SK-N-SH treated with all-trans-retinoic acid at 6 μM for 48 hours (cell line): ENCODE measurements around the gene RUFY4.

Experiments
- ATAC-seq: fragments of 200-7000 bp; cut with Tn5 transposase; 3 replicates; pipeline ENCODE4 v1.9.1; 2020; ENCODE audit warnings: mild to moderate bottlenecking, moderate library complexity
- ARNTL ChIP-seq: fragments of 450-650 bp; formaldehyde crosslinking; IDR thresholded peaks from 2 replicates; pipeline ENCODE4 v1.5.0; 2020; ENCODE audit warnings: low read depth, mild to moderate bottlenecking, moderate library complexity, borderline replicate concordance
- BACH2 ChIP-seq: fragments of 250-450 bp; sonication (Bioruptor Pico); IDR thresholded peaks from 2 replicates; pipeline ENCODE4 v1.9.0; 2021; ENCODE audit warnings: mild to moderate bottlenecking, borderline replicate concordance
- CSDC2 ChIP-seq: fragments of 250-450 bp; sonication (Bioruptor Pico); IDR thresholded peaks from 2 replicates; pipeline ENCODE4 v1.5.0; 2020; ENCODE audit warnings: mild to moderate bottlenecking, moderate library complexity
- ESRRG ChIP-seq: fragments of 250-450 bp; sonication (Bioruptor Pico); IDR thresholded peaks from 2 replicates; pipeline ENCODE4 v1.6.1; 2021; ENCODE audit warnings: mild to moderate bottlenecking
- ISL1 ChIP-seq: fragments of 250-450 bp; sonication (Bioruptor Pico); IDR thresholded peaks from 2 replicates; pipeline ENCODE4 v2.1.2; 2022; ENCODE audit warnings: mild to moderate bottlenecking, moderate library complexity
- OSR1 ChIP-seq: fragments of 250-450 bp; sonication (Bioruptor Pico); IDR thresholded peaks from 2 replicates; pipeline ENCODE4 v1.8.0; 2022; ENCODE audit warnings: moderate library complexity, mild to moderate bottlenecking, inconsistent platforms
- RARB ChIP-seq: fragments of 250-450 bp; sonication (Bioruptor Pico); IDR thresholded peaks from 2 replicates; pipeline ENCODE4 v1.8.0; 2021; ENCODE audit warnings: mild to moderate bottlenecking, moderate library complexity
- SNAI2 ChIP-seq: fragments of 250-450 bp; sonication (Bioruptor Pico); IDR thresholded peaks from 2 replicates; pipeline ENCODE4 v1.5.0; 2020; ENCODE audit warnings: mild to moderate bottlenecking, moderate library complexity
- TCF4 ChIP-seq: fragments of 250-450 bp; sonication (Bioruptor Pico); IDR thresholded peaks from 2 replicates; pipeline ENCODE4 v1.8.0; 2021; ENCODE audit warnings: mild to moderate bottlenecking, moderate library complexity, borderline replicate concordance
- TOX ChIP-seq: fragments of 250-450 bp; sonication (Bioruptor Pico); IDR thresholded peaks from 2 replicates; pipeline ENCODE4 v1.8.0; 2021; ENCODE audit warnings: mild to moderate bottlenecking, moderate library complexity, borderline replicate concordance
- ZC3H10 ChIP-seq: fragments of 250-450 bp; sonication (Bioruptor Pico); IDR thresholded peaks from 2 replicates; pipeline ENCODE4 v1.5.1; 2021; ENCODE audit warnings: mild to moderate bottlenecking, moderate library complexity
- ZFP3 ChIP-seq: fragments of 250-450 bp; sonication (Bioruptor Pico); IDR thresholded peaks from 2 replicates; pipeline ENCODE4 v1.5.0; 2020; ENCODE audit warnings: mild to moderate bottlenecking, moderate library complexity
- ZFP30 ChIP-seq: fragments of 450-650 bp; formaldehyde crosslinking; IDR thresholded peaks from 2 replicates; pipeline ENCODE4 v1.5.0; 2022; ENCODE audit warnings: mild to moderate bottlenecking, moderate library complexity
- ZNF70 ChIP-seq: fragments of 450-650 bp; formaldehyde crosslinking; IDR thresholded peaks from 2 replicates; pipeline ENCODE4 v1.5.0; 2020; ENCODE audit warnings: mild to moderate bottlenecking, moderate library complexity
- ZNF8 ChIP-seq: fragments of 450-650 bp; formaldehyde crosslinking; IDR thresholded peaks from 2 replicates; pipeline ENCODE4 v1.5.0; 2020; ENCODE audit warnings: mild to moderate bottlenecking, moderate library complexity
- TF ChIP-seq, protein P1 (sequence below): fragments of 250-450 bp; sonication (Bioruptor Pico); IDR thresholded peaks from 2 replicates; pipeline ENCODE4 v1.5.1; 2020; ENCODE audit warnings: low read depth, mild to moderate bottlenecking, moderate library complexity
- TF ChIP-seq, protein P2 (sequence below): fragments of 250-450 bp; sonication (Bioruptor Pico); IDR thresholded peaks from 2 replicates; pipeline ENCODE4 v1.5.0; 2020; ENCODE audit warnings: mild to moderate bottlenecking, moderate library complexity
- TF ChIP-seq, protein P3 (sequence below): fragments of 250-450 bp; sonication (Bioruptor Pico); IDR thresholded peaks from 2 replicates; pipeline ENCODE4 v1.8.0; 2021; ENCODE audit warnings: low read depth, mild to moderate bottlenecking, moderate library complexity, borderline replicate concordance
- TF ChIP-seq, protein P4 (sequence below): fragments of 250-450 bp; sonication (Bioruptor Pico); IDR thresholded peaks from 2 replicates; pipeline ENCODE4 v1.8.0; 2020; ENCODE audit warnings: mild to moderate bottlenecking, moderate library complexity, borderline replicate concordance
- TF ChIP-seq, protein P5 (sequence below): fragments of 250-450 bp; sonication (Bioruptor Pico); IDR thresholded peaks from 2 replicates; pipeline ENCODE4 v1.5.1; 2021; ENCODE audit warnings: mild to moderate bottlenecking, moderate library complexity

The RUFY4 gene

DNA sequence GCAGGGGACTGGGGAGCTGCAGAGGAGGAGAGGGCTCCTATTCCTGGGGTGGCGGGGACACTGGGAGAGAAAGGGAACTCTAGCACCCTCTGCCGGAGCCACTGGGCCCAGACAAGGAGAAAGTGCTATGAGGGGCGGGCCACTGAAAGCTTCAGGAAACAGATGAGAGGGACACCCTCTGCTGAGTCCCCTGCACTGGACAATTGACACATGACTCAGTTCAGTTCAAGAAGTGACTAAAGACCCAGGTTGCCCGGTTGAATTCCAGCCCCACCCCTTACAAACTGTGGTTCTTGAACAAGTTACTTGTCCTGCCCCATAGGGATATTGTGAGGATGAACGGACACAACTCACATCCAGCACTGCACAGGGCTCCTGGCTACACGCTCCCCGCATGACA lies 5.0 kb downstream of the RUFY4 start:
- TF ChIP-seq ZNF8 (CRISPR knock-in tag): no peak
- TF ChIP-seq ZFP3: no peak
- TF ChIP-seq, protein P1, sequence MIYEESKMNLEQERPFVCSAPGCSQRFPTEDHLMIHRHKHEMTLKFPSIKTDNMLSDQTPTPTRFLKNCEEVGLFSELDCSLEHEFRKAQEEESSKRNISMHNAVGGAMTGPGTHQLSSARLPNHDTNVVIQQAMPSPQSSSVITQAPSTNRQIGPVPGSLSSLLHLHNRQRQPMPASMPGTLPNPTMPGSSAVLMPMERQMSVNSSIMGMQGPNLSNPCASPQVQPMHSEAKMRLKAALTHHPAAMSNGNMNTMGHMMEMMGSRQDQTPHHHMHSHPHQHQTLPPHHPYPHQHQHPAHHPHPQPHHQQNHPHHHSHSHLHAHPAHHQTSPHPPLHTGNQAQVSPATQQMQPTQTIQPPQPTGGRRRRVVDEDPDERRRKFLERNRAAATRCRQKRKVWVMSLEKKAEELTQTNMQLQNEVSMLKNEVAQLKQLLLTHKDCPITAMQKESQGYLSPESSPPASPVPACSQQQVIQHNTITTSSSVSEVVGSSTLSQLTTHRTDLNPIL: no peak
- TF ChIP-seq ZC3H10: no peak
- no peak for TF ChIP-seq BACH2 (CRISPR knock-in tag)
- TF ChIP-seq, protein P2, sequence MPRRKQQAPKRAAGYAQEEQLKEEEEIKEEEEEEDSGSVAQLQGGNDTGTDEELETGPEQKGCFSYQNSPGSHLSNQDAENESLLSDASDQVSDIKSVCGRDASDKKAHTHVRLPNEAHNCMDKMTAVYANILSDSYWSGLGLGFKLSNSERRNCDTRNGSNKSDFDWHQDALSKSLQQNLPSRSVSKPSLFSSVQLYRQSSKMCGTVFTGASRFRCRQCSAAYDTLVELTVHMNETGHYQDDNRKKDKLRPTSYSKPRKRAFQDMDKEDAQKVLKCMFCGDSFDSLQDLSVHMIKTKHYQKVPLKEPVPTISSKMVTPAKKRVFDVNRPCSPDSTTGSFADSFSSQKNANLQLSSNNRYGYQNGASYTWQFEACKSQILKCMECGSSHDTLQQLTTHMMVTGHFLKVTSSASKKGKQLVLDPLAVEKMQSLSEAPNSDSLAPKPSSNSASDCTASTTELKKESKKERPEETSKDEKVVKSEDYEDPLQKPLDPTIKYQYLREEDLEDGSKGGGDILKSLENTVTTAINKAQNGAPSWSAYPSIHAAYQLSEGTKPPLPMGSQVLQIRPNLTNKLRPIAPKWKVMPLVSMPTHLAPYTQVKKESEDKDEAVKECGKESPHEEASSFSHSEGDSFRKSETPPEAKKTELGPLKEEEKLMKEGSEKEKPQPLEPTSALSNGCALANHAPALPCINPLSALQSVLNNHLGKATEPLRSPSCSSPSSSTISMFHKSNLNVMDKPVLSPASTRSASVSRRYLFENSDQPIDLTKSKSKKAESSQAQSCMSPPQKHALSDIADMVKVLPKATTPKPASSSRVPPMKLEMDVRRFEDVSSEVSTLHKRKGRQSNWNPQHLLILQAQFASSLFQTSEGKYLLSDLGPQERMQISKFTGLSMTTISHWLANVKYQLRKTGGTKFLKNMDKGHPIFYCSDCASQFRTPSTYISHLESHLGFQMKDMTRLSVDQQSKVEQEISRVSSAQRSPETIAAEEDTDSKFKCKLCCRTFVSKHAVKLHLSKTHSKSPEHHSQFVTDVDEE (CRISPR knock-in tag): no peak
- TF ChIP-seq TOX (CRISPR knock-in tag): no peak
- TF ChIP-seq, protein P3, sequence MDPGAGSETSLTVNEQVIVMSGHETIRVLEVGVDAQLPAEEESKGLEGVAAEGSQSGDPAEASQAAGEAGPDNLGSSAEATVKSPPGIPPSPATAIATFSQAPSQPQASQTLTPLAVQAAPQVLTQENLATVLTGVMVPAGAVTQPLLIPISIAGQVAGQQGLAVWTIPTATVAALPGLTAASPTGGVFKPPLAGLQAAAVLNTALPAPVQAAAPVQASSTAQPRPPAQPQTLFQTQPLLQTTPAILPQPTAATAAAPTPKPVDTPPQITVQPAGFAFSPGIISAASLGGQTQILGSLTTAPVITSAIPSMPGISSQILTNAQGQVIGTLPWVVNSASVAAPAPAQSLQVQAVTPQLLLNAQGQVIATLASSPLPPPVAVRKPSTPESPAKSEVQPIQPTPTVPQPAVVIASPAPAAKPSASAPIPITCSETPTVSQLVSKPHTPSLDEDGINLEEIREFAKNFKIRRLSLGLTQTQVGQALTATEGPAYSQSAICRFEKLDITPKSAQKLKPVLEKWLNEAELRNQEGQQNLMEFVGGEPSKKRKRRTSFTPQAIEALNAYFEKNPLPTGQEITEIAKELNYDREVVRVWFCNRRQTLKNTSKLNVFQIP (CRISPR knock-in tag): no peak
- TF ChIP-seq SNAI2 (CRISPR knock-in tag): no peak
- no peak for TF ChIP-seq ISL1 (CRISPR knock-in tag)
- TF ChIP-seq, protein P4, sequence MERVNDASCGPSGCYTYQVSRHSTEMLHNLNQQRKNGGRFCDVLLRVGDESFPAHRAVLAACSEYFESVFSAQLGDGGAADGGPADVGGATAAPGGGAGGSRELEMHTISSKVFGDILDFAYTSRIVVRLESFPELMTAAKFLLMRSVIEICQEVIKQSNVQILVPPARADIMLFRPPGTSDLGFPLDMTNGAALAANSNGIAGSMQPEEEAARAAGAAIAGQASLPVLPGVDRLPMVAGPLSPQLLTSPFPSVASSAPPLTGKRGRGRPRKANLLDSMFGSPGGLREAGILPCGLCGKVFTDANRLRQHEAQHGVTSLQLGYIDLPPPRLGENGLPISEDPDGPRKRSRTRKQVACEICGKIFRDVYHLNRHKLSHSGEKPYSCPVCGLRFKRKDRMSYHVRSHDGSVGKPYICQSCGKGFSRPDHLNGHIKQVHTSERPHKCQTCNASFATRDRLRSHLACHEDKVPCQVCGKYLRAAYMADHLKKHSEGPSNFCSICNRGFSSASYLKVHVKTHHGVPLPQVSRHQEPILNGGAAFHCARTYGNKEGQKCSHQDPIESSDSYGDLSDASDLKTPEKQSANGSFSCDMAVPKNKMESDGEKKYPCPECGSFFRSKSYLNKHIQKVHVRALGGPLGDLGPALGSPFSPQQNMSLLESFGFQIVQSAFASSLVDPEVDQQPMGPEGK (CRISPR knock-in tag): no peak
- TF ChIP-seq ZFP30: no peak
- no peak for TF ChIP-seq RARB
- TF ChIP-seq CSDC2 (CRISPR knock-in tag): no peak
- TF ChIP-seq, protein P5, sequence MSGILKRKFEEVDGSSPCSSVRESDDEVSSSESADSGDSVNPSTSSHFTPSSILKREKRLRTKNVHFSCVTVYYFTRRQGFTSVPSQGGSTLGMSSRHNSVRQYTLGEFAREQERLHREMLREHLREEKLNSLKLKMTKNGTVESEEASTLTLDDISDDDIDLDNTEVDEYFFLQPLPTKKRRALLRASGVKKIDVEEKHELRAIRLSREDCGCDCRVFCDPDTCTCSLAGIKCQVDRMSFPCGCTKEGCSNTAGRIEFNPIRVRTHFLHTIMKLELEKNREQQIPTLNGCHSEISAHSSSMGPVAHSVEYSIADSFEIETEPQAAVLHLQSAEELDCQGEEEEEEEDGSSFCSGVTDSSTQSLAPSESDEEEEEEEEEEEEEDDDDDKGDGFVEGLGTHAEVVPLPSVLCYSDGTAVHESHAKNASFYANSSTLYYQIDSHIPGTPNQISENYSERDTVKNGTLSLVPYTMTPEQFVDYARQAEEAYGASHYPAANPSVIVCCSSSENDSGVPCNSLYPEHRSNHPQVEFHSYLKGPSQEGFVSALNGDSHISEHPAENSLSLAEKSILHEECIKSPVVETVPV (CRISPR knock-in tag): no peak
- no peak for TF ChIP-seq ARNTL (CRISPR knock-in tag)
- TF ChIP-seq OSR1 (CRISPR knock-in tag): no peak
- TF ChIP-seq ESRRG (CRISPR knock-in tag): no peak
- no peak for TF ChIP-seq ZNF70
- no peak for TF ChIP-seq TCF4 (CRISPR knock-in tag)
- TF ChIP-seq, all 23 proteins: peak for 0
- peak; percentile 22; the same call in 2 of the 3 replicates for ATAC-seq

DNA sequence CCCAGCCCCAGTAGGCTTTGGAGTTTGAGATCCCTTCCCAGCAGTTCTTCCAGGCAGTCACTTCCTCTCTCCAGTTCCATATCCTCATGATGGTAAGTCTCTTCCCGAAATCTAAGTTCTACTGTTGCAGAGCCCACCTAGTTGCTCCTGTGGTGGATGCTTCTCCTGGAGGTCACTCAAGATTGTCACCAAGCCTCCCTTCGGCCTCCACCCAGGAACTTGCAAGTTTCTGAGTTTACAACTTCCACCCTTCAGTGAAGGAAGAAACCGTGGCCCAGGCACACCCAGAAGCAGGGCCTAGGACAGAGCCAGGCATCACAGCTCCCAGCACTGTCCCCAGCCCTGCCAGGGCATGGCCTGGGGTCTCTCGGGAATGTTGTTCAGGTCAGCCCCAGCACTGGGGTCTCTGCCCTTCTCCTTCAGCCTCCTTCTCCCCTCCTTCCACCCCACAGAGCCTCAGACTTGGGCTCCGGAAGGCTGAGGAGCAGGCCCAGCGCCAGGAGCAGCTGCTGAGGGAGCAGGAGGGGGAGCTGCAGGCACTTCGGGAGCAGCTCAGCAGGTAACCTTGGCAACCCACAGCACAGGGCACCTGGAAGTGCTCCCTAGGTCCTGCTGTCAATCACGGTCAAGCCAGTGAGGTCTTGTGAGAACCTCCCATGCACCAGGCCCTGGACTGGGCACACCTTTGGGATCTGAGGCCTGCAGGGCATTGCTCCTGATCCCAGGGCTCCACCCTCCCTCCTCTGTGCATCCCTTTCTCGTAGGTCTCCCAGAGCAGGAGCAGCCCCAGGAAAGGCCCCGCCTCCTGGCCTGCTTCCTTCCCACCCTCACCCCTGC lies 7.1 kb downstream of the RUFY4 start:
- TF ChIP-seq, protein P4 (CRISPR knock-in tag): no peak
- TF ChIP-seq CSDC2 (CRISPR knock-in tag) (no peak), SNAI2 (CRISPR knock-in tag) (no peak), OSR1 (CRISPR knock-in tag) (no peak), ZFP3 (no peak), ISL1 (CRISPR knock-in tag) (no peak)
- TF ChIP-seq, protein P3 (CRISPR knock-in tag): no peak
- TF ChIP-seq, protein P5 (CRISPR knock-in tag): no peak
- ATAC-seq: no peak
